ENCODE results near the gene FCRL4. TPM values are rescaled to one million over a fixed set of nuclear protein-coding genes. Genes with fewer than 3 reads are reported as not detected.
A peak's percentile ranks its signal among the peaks of the same experiment; 100 is the strongest.
"Not testable (repeated sequence)": the region's sequence is repeated elsewhere in the genome, so short reads cannot be mapped to it uniquely, and the experiment has no call there.

The FCRL4 gene
- total RNA-seq, 1 donor from 2014 or later, result not detected

GRCh38 chr1:157548081-157548480 is 49.8 kb downstream of the FCRL4 start:
- DNase-seq, result not testable (repeated sequence)

GRCh38 chr1:157542676-157543075 is 55.2 kb downstream of the FCRL4 start:
- peak; percentile 5 for DNase-seq

DNA sequence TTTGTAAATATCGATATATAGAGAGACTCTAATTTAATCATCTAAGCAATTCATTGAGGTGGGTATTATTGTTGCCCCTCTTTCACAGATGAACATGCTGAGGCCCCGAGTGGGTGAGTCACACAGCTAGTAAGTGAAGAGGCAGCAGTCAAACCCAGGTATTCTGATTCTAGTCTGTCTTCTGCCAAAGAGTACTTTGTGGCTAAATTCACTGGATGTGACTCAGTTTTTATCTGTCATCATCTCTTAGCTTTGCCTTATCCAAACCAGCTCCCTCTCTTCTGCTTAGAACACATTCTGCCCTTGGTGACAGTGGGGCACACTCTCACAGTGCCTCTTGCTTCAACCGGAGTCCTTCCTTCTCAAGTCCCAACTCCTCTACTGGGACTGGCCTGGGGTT is 57.0 kb downstream of the FCRL4 start:
- no peak for DNase-seq

- no peak for DNase-seq
These were observed 57.6 kb downstream of the FCRL4 start for GRCh38 chr1:157540160-157540748.

GRCh38 chr1:157539568-157539967 is 58.3 kb downstream of the FCRL4 start:
- no peak for DNase-seq

DNA sequence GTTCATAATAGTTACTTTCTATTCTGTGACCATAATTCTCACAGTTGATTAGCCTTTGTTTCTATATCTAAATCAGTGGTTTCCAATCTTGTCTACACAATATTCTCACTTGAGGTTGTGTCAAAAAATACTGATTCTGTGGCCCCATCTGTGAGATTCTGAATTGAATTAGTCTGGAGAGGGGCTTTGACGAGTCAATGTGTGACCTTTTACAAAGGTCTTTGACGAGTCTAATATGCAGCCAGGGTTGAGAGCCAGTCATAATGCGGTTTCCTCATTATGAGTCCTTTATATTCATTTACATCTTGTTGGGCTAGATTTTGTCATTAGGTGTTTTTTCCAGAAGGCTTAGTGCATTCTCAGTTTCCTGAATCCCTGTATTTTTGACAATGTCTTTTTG is 65.3 kb downstream of the FCRL4 start:
- no peak for DNase-seq

DNA sequence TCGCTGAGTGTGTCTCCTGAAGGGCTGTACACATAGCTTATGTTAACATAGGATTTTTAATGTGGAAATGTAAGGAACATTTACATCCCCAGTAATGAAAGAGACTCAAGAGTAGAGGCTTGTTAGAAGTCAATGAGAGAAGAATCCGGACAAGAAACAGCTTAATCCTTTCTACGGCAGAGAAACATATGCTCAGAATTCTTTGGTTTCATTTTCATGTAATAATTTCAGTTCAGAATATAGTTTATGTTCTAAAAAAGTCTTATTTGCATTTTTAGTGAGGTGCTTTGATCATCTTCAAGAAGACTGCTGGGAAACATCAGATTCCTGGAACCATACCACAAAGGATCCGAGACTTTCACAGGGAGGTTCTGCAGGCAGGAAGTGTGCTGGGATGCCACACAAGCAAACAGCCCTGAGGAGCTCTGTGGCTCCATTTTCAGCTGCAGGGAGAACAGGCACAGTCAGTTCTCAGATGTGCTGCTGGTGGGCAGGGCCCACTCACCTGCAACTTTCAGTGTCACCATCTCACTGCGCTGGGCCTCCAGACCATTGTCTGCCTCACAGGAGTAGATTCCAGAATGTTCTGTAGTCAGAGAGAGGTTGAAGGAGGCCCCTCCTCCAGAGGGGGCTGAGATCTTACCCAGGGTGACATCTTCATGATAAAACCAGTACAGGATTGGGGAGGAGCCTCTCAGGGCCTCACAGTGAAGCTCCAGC is 74.0 kb downstream of the FCRL4 start:
- no peak for DNase-seq

Other genes with a start within 250 kb of the FCRL4 start
- not detected in 2 replicates for gene FCRL5, start 45.6 kb downstream of the FCRL4 start, total RNA-seq
- not detected in 2 replicates for gene FCRL3, start 102.7 kb upstream of the FCRL4 start, total RNA-seq
- not detected in 2 replicates for gene FCRL2, start 179.0 kb upstream of the FCRL4 start, total RNA-seq
- gene FCRL1, start 222.0 kb upstream of the FCRL4 start, total RNA-seq, result not detected in 2 replicates
- not detected in 2 replicates for gene CD5L, start 243.7 kb upstream of the FCRL4 start, total RNA-seq